Measurements from ENCODE around the gene YAE1.
A peak's percentile ranks its signal among the peaks of the same experiment; 100 is the strongest.

Gene YAE1

GRCh38 chr7:39557222-39557621, 9.0 kb upstream of the YAE1 start:
- no peak for DNase-seq (ENCODE audit: low spot score)

DNA sequence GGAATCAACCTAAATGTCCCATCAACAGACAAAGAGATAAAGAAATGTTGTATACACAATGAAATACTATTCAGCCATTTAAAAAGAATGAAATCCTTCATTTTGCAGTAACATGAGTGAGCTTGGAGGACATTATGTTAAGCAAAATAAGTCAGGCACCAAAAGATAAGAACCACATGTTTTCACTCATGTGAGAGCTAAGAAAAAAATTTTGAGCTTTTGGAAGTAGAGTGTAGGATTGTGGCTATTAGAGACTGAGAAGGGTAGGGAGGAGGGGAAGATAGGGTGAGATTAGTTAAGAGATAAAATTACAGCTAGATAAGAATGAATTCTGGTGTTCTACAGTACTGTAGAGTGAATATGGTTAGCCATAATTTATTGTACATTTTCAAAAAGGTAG, 8.3 kb upstream of the YAE1 start:
- no peak for DNase-seq (ENCODE audit: low spot score)

GRCh38 chr7:39560408-39560807, 5.8 kb upstream of the YAE1 start:
- no peak for DNase-seq (ENCODE audit: low spot score)

DNA sequence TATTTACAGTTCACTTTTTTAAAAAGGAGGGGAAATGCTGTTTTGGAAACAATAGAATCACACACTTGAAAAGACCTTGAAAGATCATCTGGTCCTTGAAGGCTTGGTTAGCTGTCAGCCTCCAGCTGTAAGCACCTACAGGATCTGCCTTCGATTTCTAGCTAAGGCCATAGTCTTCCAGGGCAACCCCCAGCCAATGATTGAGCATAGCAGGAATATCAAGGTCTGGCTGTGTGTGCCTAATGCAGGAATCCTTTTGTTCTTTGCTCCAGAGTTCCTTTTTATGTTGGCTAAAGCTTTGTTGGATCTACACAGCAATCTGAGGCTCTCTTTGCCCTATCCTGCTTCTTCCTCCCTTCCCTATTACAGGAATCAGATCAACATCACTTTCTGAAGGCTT, 5.2 kb upstream of the YAE1 start:
- DNase-seq (ENCODE audit: low spot score), result no peak

DNA sequence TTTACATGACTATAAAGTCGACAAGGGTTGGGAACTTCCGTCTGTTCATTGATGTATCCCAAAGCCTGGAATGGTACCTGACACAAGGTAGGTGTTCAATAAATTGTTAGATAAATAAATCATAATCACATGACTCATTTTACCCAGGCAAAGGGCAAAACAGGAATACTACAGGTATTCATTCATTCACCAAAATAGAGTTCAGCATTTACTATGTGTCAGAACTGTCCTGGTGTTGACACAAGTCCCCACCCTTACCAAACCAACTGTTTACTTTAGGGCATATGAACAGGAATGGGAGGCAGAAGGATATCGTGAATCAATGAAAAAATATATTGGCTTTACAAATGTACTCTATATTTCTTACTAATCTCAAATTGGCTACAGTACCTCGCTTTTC, 666 bp upstream of the YAE1 start:
- DNase-seq (ENCODE audit: low spot score), result no peak

DNA sequence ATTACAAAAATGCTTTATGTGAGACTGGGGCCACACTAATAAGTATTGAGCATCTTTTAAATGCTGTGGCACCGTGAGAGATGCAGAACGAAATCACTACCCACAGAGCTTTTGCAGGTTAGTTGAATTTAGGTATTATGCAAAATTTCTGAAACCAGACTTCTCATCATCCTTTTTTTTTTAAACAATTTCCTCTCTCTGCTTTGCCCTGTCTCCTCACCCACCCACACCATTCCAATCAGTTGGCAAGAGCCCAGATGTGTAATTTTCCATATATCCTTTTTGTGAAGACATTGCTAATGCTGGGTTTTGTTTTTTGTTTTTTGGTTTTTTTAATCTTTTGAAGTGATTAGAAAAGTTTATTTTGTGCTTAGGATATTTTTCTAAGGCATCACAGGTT, 1.1 kb downstream of the YAE1 start:
- peak; percentile 33 for DNase-seq (ENCODE audit: low spot score)

DNA sequence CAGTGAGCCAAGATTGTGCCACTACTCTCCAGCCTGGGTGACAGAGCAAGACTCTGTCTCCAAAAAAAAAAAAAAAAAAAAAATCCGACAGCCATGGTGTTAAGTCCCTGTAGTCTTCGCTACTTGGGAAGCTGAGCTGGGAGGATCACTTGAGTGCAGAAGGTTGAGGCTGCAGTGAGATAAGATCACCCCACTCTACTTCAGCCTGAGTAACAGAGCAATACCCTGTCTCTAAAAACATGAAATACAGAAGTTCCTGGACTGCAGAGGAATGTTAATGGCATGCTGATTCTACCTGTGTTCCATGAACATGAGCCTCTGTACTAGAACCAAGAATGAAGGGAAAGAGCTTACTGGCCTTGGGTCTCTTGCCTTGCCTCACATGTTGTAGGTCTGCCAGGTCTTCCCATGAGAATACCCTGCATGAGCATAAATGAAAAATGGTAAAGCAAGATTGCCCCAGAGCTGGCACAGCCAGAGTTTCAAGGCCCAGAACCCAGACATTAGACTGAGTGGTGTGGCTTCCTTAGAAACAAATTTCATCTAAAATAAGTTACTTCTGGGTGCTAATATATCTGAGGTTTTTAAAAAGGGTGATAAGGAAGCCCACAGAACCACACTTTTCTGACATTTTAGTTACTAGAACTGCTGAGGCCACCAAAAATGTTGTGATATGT, 8.6 kb downstream of the YAE1 start:
- no peak for DNase-seq (ENCODE audit: low spot score)

- DNase-seq (ENCODE audit: low spot score), result no peak
Observed at GRCh38 chr7:39577229-39577874, 11.1 kb downstream of the YAE1 start.

- peak; percentile 87 for DNase-seq (ENCODE audit: low spot score)
Observed at GRCh38 chr7:39580149-39580874, 14.1 kb downstream of the YAE1 start.

DNA sequence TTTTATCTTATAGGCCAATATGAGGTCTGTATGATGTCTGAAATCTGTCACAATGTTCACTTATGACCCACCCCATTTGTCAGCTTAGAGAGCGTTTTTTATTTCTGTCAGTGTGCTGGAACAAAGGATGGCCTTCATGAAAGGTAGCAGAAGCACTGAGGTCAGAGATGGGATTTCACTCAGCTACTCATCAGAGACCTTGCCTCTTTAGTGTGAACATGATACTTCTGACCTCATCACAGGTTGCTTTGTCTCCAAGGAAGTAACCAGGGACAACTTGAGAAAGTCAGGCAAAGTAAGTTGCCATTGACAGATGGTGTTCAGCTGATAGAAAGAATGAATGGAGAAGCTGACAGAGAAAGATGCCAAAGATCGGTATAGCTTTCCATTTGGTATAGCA, 16.3 kb downstream of the YAE1 start:
- no peak for DNase-seq (ENCODE audit: low spot score)

GRCh38 chr7:39583539-39583938, 17.3 kb downstream of the YAE1 start:
- no peak for DNase-seq (ENCODE audit: low spot score)

DNA sequence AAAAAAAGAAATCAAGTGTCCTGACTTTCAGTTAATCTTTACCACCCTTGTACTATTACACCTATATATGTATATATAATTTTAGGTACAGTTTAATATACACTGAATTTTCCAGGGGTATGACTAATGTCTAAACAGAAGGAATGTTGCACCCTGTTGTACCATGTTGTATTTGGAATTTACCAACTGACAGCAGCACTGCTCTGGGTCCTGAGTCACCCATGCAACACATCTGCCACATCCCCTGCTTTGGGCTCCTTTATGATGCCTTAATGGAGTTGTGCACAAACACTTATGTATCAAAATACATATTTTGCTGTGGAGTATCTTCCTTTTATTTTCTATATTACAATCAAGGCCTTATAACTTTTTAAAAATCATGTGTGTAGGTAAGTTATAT, 21.2 kb downstream of the YAE1 start:
- DNase-seq (ENCODE audit: low spot score), result no peak

DNA sequence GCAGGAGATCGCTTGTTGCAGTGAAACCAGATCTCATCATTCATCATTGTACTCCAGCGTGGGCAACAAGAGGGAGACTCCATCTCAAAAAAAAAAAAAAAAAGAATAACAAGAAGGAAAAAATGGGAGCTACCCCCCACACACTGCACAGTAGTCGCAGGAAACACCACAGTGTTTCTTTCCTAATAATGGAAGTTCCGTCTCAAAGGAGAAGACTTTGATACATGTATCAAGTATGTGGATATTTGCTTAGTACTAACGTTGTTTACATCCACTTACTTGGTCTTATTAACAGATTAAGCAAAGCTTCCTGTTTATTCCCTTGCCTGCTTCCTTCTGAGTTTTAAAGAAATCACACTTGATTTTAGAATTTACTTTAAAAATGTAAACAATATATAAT, 22.2 kb downstream of the YAE1 start:
- DNase-seq (ENCODE audit: low spot score), result no peak

DNA sequence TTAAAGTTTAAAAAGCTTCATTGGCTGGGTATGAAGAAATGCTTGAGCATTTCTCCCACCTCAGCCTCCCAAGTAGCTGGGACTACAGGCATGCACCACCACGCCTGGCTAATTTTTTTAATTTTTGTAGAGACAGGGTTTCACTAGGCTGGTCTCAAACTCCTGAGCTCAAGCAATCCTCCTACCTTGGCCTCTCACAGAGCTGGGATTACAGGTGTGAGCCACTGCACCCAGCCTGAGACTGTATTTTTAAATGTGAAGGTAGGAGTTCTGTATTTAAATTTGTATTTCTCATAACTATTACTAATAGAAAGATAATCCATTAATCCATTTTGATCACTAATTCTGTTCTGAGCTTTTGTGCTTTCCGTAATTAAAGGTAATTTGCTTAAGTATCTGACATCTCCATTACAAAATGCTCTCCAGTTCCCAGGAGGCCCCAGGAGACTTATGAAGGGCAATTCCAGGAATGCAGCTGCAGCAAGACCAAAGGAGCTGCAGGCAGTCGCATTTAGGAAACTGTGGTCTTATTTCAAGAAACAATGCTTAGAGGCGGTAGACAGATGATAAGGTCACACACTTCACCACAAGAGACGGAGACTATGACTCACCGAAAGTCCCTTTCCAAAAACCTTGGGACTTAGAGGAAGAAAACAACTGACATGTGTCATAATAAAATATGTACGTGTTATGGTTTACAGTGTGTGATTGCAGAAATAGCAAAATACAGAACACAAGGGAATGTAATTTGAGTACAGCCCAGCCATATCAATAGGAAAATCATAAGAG, 23.3 kb downstream of the YAE1 start:
- DNase-seq (ENCODE audit: low spot score), result peak; percentile 68

DNA sequence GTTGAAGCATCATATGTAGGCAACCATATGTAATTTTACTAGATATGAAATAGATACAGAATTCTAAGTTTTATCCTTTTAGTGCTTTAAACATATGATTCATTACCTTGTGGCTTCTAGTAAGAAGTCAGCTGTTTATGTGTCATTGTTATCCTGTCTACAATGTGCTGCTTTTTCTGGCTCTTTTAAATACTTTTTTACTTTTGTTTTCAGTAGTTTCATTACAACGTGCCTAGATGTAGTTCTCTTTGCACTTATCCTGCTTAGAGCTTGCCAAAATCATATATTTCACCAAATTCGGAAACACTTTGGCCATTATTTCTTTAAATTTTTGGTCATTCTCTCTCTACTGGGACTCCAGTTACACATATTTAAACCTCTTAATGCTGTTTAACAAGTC, 26.4 kb downstream of the YAE1 start:
- peak; percentile 53 for DNase-seq (ENCODE audit: low spot score)

GRCh38 chr7:39594988-39595620, 28.9 kb downstream of the YAE1 start:
- no peak for DNase-seq (ENCODE audit: low spot score)

GRCh38 chr7:39602351-39602750, 36.1 kb downstream of the YAE1 start:
- peak; percentile 52 for DNase-seq (ENCODE audit: low spot score)

DNA sequence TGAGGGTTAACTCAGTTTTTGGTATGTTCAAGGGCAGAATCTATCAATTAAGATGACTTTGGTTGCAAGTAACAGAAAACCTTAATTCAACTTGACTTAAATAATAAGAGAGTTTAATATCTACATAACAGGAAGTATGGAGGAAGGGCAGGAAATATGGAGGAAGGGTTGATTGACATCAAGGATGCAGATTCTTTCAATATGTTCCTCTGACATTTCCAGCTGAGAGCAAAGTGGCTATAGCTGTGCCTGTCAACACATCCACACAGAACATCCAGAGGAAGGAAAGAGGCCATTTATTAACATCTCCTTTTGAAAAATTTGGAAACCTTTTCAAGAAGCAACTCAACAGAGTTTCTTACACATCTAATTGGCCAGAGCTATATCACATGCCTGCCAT, 37.7 kb downstream of the YAE1 start:
- no peak for DNase-seq (ENCODE audit: low spot score)

GRCh38 chr7:39605087-39605486, 38.9 kb downstream of the YAE1 start:
- no peak for DNase-seq (ENCODE audit: low spot score)

- DNase-seq (ENCODE audit: low spot score), result no peak
Observed at GRCh38 chr7:39606352-39606751, 40.1 kb downstream of the YAE1 start.

DNA sequence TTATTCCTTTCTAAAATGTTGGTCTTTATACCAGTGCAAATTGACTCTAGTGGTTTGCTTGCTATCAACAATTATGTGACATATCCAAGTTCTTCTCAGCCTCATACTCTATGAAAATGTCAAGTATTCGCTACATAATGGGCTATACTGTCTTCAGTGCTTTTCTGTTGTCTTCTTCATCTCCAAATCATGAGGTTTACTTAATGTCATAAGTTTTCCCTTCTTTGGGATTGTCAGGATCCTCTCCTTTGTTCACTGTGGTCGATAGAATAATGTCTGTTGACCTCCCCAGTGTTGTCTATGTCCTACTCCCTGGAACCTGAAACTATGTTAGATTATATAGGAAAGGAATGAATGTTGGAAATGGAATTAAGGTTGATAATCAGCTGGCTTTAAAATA, 40.7 kb downstream of the YAE1 start:
- DNase-seq (ENCODE audit: low spot score), result no peak

- DNase-seq (ENCODE audit: low spot score), result no peak
Observed at GRCh38 chr7:39607865-39608264, 41.7 kb downstream of the YAE1 start.

All from GM03348 (cell line).